PC-3 (cell line): Measurements from ENCODE around the gene NSDHL. TPM values are rescaled to one million over a fixed set of nuclear protein-coding genes. Genes with fewer than 3 reads are reported as not detected.
"Not testable (repeated sequence)": the region's sequence is repeated elsewhere in the genome, so short reads cannot be mapped to it uniquely, and the experiment has no call there.

Source experiments
- ATAC-seq: fragments of 200-7000 bp; cut with Tn5 transposase; 2 replicates; pipeline ENCODE4 v1.9.1; 2020; ENCODE audit warnings: mild to moderate bottlenecking, moderate library complexity
- Bru-seq: library from RNA; stranded (reverse); fragments of 400-500 nt; gene quantifications from one replicate; lab custom pipeline; 2021; lab: Mats Ljungman, UMichigan
- BruChase-seq, 2 experiments: library from RNA; stranded (reverse); fragments of 400-500 nt; gene quantifications; one replicate each; lab custom pipeline; 2021; lab: Mats Ljungman, UMichigan
- BruUV-seq: library from RNA; stranded (reverse); fragments of 400-500 nt; replicated peaks from 2 replicates; lab custom pipeline; 2021; lab: Mats Ljungman, UMichigan
- CTCF ChIA-PET: fragments of 300-600 bp; sonication (Branson Sonifier 250); formaldehyde crosslinking; loops from one replicate; lab custom pipeline; 2022; ENCODE audit warnings: antibody characterized with exemption; lab: Charles Lee
- POLR2A ChIA-PET: fragments of 300-600 bp; sonication (Branson Sonifier 250); formaldehyde crosslinking; loops from one replicate; lab custom pipeline; 2022; ENCODE audit warnings: antibody characterized with exemption; ENCODE audit not compliant: unreplicated experiment; lab: Charles Lee
- DNase-seq: peaks from one replicate; pipeline ENCODE4 v3.0.0-alpha.2; 2015
- H2AFZ ChIP-seq: fragments of 300-600 bp; sonication (generic); 2 replicates; pipeline ENCODE4 v1.6.0; 2016; ENCODE audit warnings: antibody characterized with exemption, low read length
- H3F3A ChIP-seq: fragments of 300-600 bp; sonication (generic); one replicate; pipeline ENCODE4 v1.6.0; 2017; ENCODE audit warnings: antibody characterized with exemption, low read length, control low read depth, mild to moderate bottlenecking; ENCODE audit not compliant: unreplicated experiment
- H3K27ac ChIP-seq: fragments of 300-600 bp; sonication (generic); 2 replicates; pipeline ENCODE4 v1.5.1; 2016; ENCODE audit warnings: mild to moderate bottlenecking, low read length
- H3K27me3 ChIP-seq: fragments of 300-600 bp; sonication (generic); 2 replicates; pipeline ENCODE4 v1.6.1; 2016; ENCODE audit warnings: low read length, mixed read lengths
- H3K36me3 ChIP-seq: fragments of 300-600 bp; sonication (generic); 2 replicates; pipeline ENCODE4 v1.6.1; 2016; ENCODE audit warnings: low read depth, mixed run types, low read length, mixed read lengths
- H3K4me1 ChIP-seq: fragments of 300-600 bp; sonication (generic); 2 replicates; pipeline ENCODE4 v1.5.1; 2016; ENCODE audit warnings: low read length; ENCODE audit not compliant: insufficient read depth
- H3K4me2 ChIP-seq: fragments of 300-600 bp; sonication (generic); 2 replicates; pipeline ENCODE4 v1.6.0; 2016; ENCODE audit warnings: low read length
- H3K4me3 ChIP-seq: fragments of 300-600 bp; sonication (generic); 2 replicates; pipeline ENCODE4 v1.5.1; 2016; ENCODE audit warnings: mild to moderate bottlenecking, low read length, mixed read lengths
- H3K79me2 ChIP-seq: fragments of 300-600 bp; sonication (generic); 2 replicates; pipeline ENCODE4 v1.6.1; 2017; ENCODE audit warnings: low read length, mixed read lengths
- H3K9ac ChIP-seq: fragments of 300-600 bp; sonication (generic); 2 replicates; pipeline ENCODE4 v1.6.0; 2016; ENCODE audit warnings: mild to moderate bottlenecking, low read length
- H3K9me2 ChIP-seq: fragments of 300-600 bp; sonication (generic); replicated peaks from 2 replicates; pipeline ENCODE4 v1.6.1; 2016; ENCODE audit warnings: mixed run types, low read length, mixed read lengths
- H3K9me3 ChIP-seq: fragments of 300-600 bp; sonication (generic); 2 replicates; pipeline ENCODE4 v1.6.1; 2016; ENCODE audit warnings: low read length, mixed read lengths
- H4K20me1 ChIP-seq: fragments of 300-600 bp; sonication (generic); 2 replicates; pipeline ENCODE4 v1.6.1; 2016; ENCODE audit warnings: low read length, mixed read lengths
- CTCF ChIP-seq: fragments of 300-600 bp; sonication (generic); conservative IDR thresholded peaks from 2 replicates; pipeline ENCODE4 v1.5.1; 2017; ENCODE audit warnings: antibody characterized with exemption, low read depth, mild to moderate bottlenecking, low read length
- EZH2 ChIP-seq: fragments of 300-600 bp; sonication (generic); IDR thresholded peaks from one replicate; pipeline ENCODE4 v1.6.1; 2017; ENCODE audit warnings: antibody characterized with exemption, mild to moderate bottlenecking, low read length; ENCODE audit not compliant: unreplicated experiment
- EZH2phosphoT487 ChIP-seq: fragments of 300-600 bp; sonication (generic); IDR thresholded peaks from 2 replicates; pipeline ENCODE4 v1.6.1; 2018; ENCODE audit warnings: mild to moderate bottlenecking, antibody characterized with exemption, low read length, borderline replicate concordance
- intact Hi-C: fragments of 100-400 bp; cut with micrococcal nuclease; formaldehyde crosslinking; loops from 2 replicates; pipeline ENCODE4 v1.9.0; 2023
- long read RNA-seq: library from polyadenylated mRNA; unstranded; transcript quantifications from one replicate; pipeline ENCODE4 v2.0.0, GENCODE V29; 2021; ENCODE audit not compliant: unreplicated experiment
- total RNA-seq: library from RNA; depleted of rRNA; stranded (reverse); fragments of >200 nt; gene quantifications from 2 replicates; pipeline ENCODE4 v1.2.3, GENCODE V29; 2014; rRNA removed

Gene NSDHL
- total RNA-seq (32.3 and 33.7 TPM in 2 replicates), Bru-seq, nascent RNA (percentile 72 among the genes with signal in this experiment), BruChase-seq, experiment 1, labeled RNA remaining after a 6-hour chase (percentile 74 among the genes with signal in this experiment), BruChase-seq, experiment 2, labeled RNA remaining after a 2-hour chase (percentile 64 among the genes with signal in this experiment)
- long read RNA-seq, transcript NSDHL-201 (8 exons, 1,929 nt), result major isoform, 49 of 61 reads
- long read RNA-seq, partial matches to known transcripts, result 2 of 61 reads
- long read RNA-seq, other reads (novel, unspliced or antisense), result 6 of 61 reads

GRCh38 chrX:152830312-152831305 is at the start of gene NSDHL, which contains the start of gene CETN2:
Gene NSDHL, plus strand, starts transcription at chrX:152831063. Its CDS starts 15,262 bp downstream, at chrX:152846325.
Gene CETN2, minus strand, starts transcription at chrX:152830757. Its CDS starts 47 bp downstream, at chrX:152830710.
- Histone ChIP-seq H2AFZ (peak within 1 kb of the TSS; percentile 87), H3K9me2 (no peaks in the 10 kb centered on the region), H4K20me1 (no peaks in the 10 kb centered on the region), H3K79me2 (peaks cover 41% of the 10 kb centered on the region), H3K27me3 (no peaks in the 10 kb centered on the region), H3K4me2 (peak within 1 kb of the TSS; percentile 97), H3K9ac (peak within 1 kb of the TSS; percentile 94), H3K9me3 (no peaks in the 10 kb centered on the region), H3F3A (no peaks in the 10 kb centered on the region), H3K4me3 (peak within 1 kb of the TSS; percentile 91), H3K27ac (peak within 1 kb of the TSS; percentile 45), H3K4me1 (peaks cover 12% of the 10 kb centered on the region), H3K36me3 (no peaks in the 10 kb centered on the region)
- POLR2A ChIA-PET, result interaction anchor here (0.5 to 0.7 kb wide), 2 partner anchors 503 to 1710 kb away, joined by 3 to 4 read pairs; no protein-coding TSS in a partner anchor
- peak; percentile 95 for DNase-seq
- CTCF ChIA-PET, result no interaction called here
- no peak for TF ChIP-seq EZH2phosphoT487
- TF ChIP-seq EZH2, result no peak
- no peak for TF ChIP-seq CTCF
- intact Hi-C loops, result loop anchor here (2.0 kb wide), 2 partner anchors 66 to 96 kb away; no protein-coding TSS in a partner anchor
- BruUV-seq, result TSS peak; percentile 59
- peak; percentile 95 for ATAC-seq

- H3K79me2 ChIP-seq, BruUV-seq, H3K9me2 ChIP-seq, H3K4me2 ChIP-seq, H3K9ac ChIP-seq, H3K4me1 ChIP-seq, H3K27ac ChIP-seq, H3K4me3 ChIP-seq, H3K9me3 ChIP-seq, POLR2A ChIA-PET, H3K27me3 ChIP-seq, ATAC-seq, H3F3A ChIP-seq, intact Hi-C loops, CTCF ChIA-PET, H3K36me3 ChIP-seq, DNase-seq, H2AFZ ChIP-seq, H4K20me1 ChIP-seq: not testable (repeated sequence)
Observed at GRCh38 chrX:152787062-152787461, 43.8 kb upstream of the NSDHL start.

GRCh38 chrX:152798945-152799344 is 31.9 kb upstream of the NSDHL start:
- no peaks in the 10 kb centered on the region for H3K9me3 ChIP-seq
- no peaks in the 10 kb centered on the region for H3F3A ChIP-seq
- no peak for ATAC-seq
- DNase-seq, result no peak
- no TSS peak for BruUV-seq
- no peak overlapping the region for H3K4me3 ChIP-seq
- ChIA-PET POLR2A (no interaction called here), CTCF (no interaction called here)
- no peak overlapping the region for H3K9ac ChIP-seq
- H3K79me2 ChIP-seq, result no peaks in the 10 kb centered on the region
- TF ChIP-seq EZH2, result no peak
- no peak for TF ChIP-seq EZH2phosphoT487
- no peak for TF ChIP-seq CTCF
- H2AFZ ChIP-seq, result no peak overlapping the region
- H3K9me2 ChIP-seq, result no peaks in the 10 kb centered on the region
- H3K4me1 ChIP-seq, result no peaks in the 10 kb centered on the region
- H4K20me1 ChIP-seq, result no peaks in the 10 kb centered on the region
- H3K27me3 ChIP-seq, result peaks cover 39% of the 10 kb centered on the region
- intact Hi-C loops, result no loop called here
- no peak overlapping the region for H3K4me2 ChIP-seq
- H3K36me3 ChIP-seq, result no peaks in the 10 kb centered on the region
- no peak overlapping the region for H3K27ac ChIP-seq
